GM21737 (cell line): ENCODE data around the gene HIPK2.
A peak's percentile ranks its signal among the peaks of the same experiment; 100 is the strongest.

Source experiments
- ATAC-seq: cut with Tn5 transposase; IDR thresholded peaks from one replicate; pipeline ENCODE4 v1.9.1; 2021; ENCODE audit warnings: mild to moderate bottlenecking, moderate library complexity; ENCODE audit not compliant: unreplicated experiment

HIPK2 gene

DNA sequence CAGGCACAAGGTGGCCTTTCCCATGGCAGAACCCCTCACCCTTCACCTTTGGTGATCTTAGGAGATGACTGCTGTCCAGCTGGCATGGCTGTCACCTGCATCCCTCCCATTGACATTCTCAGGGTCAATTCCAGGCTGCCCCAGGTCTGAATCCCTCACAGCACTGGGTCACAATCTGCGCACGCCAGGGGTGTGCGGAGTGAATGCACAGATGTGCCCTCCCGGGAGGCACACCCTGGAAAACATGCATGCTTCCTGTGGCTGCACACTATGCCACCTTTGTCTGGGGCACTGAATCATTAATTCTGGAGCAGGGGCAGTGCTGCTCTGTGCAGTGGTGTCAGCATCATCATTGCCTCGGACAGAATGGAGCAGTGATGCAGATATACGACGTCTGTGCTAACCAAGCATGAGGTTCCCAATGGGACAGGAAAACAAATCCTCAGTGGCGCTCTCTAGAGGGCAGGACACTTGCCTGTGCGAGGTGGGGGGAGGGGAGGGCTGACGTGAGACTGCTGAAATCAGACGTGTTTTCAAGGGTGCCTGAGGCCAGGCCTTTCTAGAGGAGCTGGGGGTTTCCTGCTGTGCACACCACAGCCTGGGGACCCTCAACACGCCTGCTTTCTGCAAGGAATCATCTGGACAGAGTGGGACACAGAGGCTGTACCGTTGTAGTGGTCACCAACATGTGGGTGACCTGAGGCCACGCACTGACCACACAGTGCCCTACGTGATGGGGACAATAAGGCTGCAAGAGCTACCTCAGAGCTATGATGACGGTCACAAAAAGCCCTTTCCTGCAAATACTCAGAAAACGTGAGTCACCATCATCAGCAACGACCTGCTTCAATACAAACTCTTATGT lies 77.9 kb downstream of the HIPK2 start:
- ATAC-seq = no peak

DNA sequence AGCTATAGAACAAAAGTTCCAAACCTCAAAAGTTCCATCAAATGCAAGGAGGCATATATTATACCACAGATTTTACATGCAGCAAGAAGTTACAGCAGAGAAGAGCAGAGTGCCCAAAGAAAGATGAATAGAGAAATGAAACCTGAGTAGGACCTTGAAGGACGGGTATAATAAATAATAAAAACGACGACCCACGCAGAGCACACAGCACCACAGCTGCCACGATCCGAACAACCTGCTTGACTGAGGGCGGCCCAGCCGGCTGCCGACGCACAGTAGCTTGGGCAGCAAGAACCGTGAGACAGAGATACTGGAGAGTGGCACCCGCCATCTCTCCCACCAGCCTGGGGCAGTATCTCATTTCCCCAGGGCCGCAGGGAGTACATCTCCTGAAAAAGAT lies 79.0 kb downstream of the HIPK2 start:
- ATAC-seq = no peak

DNA sequence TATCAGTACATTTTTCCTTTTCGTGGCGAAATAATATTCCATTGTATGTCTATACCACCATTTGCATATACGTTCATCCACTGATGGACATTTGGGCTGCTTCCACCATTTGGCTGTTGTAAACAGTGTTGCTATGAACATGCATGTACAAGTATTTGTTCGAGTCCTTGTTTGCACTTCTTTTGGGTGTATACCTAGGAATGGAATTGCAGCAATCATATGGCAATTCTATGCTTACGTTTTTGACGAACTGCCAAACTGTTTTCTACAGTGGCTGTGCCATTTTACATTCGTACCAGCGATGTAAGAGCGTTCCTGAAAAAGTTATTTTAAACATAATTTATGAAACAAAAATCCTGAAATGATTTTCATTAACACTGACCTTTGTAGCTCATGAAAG lies 79.5 kb downstream of the HIPK2 start:
- no peak for ATAC-seq

DNA sequence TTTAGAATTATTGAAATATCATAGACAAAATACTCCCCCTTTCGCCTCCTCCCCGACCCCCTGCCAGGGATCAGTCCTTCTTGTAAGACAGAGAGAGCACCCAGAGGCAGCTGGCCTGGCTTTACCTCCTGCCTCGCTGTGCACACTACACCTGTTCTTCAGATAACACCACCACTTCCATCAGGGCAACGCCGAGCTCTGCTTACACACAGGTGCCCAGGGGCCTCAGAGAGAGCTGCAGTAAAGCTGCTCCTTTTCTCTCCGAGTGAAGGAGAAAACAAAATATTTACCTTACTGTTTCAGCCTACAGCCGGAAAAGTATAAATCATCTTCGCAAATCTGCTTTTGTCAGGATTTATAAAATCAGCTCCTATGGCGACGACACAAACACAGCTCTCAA lies 80.7 kb downstream of the HIPK2 start:
- no peak for ATAC-seq

DNA sequence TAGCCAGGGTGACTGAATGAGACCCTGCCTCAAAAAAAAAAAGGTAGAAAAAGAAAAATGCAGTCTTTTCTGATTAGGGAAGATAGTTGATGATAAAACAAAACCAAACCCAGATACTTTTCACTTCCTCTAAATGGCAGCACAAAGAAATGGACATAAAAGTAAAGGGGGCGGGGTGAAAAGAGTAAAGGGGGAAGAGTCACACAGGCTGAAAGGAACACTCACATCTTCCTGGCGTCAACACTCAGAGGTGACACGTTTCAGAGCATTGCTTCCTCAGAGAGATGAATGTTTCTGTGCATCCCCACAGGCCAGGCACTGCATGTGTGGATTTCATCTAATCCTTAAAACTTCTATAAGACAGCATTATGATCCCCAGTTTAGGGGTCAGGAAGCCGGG lies 81.2 kb downstream of the HIPK2 start:
- no peak for ATAC-seq

DNA sequence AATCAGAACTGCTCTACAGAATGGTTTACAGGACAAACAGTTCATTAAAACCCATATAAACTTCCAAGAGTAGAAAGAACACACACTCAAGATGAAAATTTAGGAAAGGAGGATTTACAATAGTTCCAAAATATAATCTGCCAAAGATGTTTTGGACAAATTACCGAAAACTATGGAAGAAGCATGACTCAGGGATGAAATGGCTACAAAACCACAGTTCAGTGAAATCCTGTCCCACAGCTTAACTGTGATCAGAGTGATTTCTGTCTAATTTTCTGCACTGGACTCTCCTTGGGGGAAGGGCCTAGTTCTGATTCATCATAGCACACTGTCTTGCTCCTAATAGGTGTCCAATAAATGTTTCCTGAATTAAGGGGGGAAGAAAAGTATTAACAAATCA lies 82.2 kb downstream of the HIPK2 start:
- no peak for ATAC-seq

DNA sequence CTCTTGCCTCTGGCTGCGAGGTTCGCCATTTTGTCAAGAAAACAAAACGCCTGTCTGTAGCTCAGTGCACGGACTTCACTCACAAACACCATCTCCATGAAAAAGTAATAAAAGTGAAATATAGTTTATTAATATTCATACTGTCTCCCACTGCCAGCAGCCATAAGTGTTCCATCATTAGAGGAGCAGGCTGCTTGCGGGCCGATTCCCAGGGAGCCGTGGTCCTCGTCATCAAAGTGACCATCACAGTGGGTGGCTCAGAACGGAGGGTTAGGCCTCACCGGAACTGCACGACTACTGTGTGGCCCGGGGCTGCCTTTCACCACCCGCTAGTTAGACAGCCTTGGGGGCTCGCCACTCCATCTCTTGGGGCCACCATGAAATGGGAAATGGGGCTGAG lies 82.7 kb downstream of the HIPK2 start:
- no peak for ATAC-seq

DNA sequence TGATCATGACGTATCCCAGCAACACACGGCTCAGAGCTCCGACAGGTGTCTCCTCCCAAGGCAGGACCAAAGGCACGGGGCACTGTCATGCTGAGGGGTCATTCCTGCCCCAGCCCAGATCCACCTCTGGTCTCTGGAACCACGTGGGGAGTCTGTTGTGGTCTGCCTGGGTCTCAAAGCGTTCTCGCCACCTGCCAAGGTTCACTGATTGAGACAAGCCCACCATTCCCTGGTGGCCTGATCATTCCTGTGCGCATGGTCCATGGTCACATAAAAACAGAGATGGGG lies 83.5 kb downstream of the HIPK2 start:
- ATAC-seq = no peak

DNA sequence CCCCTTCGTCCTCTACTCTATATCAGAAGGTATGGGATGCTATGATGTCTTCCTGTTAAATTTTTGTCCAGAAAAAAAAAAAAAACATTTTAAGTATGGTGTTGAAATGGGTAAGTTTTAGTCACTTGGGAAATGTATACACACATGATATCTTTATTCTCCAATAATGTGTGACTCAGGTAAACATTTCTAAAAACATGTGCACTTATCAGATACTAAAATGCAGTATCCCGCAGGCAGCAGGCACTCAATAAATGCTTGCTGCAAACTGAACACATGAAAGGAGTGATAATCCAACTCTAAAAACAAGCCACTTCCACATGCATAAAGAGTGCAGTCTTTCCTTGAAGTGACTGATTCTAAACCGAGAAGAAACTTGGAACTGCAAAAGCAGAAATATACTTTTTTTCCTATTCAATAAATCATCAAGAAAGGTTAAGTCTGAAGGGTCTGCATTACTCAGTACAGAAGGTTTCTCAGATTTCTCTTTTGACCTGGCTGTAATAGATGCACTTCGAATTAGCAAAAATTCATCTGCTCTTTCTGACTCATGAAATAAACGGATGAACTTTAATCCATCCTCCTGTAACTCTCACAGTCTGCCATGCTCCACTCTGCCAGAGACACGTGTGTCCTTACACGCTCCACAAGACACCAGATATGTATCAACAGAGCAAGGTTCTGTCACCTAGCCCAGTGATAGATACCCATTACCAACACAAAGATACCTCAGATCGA lies 84.0 kb downstream of the HIPK2 start:
- no peak for ATAC-seq

DNA sequence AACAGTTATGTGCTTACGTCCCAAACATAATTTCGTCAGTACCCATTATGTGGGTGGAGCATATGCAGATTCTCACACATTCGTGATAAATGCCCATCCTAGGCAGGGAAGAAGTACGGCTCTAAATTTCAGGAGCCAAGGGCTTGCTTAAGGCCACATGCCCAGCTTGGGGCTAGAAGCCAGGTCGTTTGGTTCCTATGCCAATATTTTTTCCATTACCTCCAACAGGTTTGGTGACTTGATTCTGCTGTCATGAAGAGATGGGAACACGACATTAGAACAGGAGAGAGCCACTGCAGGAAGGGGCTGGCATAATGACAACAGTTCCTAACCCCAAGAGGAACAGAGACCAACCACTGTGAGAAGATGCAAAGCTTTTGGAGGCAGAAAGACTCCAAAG lies 85.1 kb downstream of the HIPK2 start:
- ATAC-seq = no peak

DNA sequence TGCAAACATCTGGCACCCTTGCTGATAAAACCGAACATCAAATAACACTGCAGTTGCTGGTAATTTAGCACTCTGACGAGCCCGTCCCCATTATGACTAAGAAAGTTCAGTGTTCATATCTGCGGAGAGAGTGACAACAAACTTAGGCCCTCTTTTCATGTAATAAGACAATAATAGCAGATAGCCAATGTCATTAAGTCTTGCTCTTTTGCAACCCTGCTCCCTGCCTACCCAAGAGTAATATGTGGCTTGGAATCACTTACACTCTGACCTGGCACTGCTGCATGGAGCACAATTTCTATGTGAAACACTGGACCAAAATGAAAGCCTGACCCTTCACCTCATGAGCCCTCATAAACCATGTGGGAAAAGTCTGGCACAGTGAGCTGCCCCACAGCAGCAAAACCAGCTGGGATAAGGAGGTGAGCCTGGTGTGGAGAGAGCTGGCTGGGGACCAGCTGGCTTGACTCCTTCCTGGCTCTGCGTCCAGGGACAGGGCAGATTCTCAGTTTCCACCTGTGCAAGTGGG lies 86.5 kb downstream of the HIPK2 start:
- ATAC-seq = no peak

DNA sequence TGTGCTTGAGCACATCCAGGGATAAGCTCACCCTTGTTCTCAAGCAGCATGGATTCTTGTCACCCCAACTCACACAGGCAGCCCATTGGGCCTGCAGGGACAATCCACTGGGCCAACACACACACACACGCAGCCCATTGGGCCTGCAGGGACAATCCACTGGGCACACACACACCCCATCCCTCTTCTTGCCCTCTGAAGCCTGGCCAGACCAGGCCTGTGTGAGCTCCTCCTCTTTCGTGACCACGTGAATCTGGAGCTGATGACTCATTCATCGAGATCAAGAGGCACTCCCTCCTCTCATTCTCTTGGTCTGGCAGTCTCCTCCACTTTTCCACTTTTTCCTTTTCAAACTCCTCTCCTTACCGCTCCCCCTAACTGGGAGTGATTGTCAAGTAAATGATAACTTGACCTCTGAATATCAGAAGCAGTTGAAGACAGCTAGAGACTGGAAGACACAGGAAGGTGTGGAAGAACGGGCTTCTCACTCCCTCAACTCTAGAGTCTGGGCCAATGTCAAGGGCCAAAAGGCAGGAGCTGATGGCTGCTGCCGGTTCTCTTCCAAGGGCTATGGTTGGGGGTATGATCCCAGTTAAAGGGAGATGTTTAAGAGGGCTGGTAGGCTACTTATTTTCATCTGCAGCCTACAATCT lies 89.7 kb downstream of the HIPK2 start:
- ATAC-seq = no peak

DNA sequence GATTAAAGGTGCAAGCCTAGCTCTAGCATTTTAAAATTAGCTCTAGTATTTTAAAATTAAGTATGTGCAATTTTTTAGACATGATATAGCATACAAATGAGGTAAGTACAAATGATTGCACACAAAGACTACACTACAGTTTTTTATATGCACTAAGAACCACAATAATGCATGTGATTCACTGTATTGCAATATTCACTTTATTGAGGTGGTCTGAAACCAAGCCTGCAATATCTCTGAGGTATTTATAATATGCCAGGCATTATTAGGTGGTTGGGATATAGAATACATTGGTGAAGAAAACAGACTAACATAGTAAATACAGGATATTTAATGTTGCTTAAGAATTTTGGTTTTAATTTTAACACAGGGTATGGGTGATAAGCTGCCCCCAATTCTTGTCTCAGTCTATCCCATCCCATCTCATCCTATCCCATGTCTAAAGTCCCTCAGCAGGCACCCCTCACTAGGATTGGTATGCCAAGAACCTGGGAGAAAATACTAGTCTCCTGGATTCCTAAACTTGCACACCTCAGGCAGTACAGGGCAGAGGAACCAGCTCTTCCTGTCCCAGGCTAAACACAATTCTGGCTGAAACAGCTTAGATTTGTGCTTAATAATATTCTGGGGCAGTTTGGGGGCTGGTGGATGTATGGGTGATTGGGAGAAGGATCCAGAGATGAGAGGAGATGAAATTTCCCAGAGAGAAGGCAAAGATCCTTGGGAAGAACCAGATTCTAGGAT lies 90.4 kb downstream of the HIPK2 start:
- ATAC-seq = no peak

DNA sequence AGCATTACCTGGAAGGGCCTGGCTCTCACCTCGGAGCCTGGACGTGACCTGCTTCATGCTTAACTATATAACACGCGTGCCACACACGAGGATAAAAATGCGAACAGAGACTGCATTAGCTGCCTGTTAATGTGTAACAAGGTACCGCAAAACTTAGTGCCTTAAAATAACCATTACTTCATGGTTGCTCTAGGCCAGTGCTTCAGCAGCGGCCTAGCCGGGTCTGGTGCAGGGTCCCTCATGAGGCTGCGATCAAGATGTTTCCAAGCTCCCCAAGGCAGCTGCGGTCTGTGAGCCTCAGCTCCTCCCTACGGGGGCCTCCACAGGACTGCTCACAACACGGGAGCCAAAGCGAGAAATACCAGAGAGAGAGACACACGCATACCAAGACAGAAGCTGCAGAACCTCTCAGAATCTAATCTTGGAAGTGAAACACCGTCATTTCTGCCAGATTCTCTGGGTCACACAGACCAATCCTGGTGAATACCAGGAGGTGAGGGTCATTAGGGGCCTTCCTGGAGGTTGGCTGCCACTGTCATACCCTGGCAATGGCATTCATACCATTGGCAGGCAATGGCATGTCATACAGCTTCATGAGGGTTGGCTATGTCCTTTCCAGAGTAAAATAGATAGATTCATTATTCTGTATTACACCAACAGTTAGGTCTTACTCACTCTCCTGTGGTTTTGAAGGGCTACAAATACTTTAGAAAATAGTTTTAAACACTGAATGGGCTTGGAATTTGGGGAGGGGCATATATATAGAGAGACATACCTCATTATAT lies 94.5 kb downstream of the HIPK2 start:
- ATAC-seq = peak; percentile 45

DNA sequence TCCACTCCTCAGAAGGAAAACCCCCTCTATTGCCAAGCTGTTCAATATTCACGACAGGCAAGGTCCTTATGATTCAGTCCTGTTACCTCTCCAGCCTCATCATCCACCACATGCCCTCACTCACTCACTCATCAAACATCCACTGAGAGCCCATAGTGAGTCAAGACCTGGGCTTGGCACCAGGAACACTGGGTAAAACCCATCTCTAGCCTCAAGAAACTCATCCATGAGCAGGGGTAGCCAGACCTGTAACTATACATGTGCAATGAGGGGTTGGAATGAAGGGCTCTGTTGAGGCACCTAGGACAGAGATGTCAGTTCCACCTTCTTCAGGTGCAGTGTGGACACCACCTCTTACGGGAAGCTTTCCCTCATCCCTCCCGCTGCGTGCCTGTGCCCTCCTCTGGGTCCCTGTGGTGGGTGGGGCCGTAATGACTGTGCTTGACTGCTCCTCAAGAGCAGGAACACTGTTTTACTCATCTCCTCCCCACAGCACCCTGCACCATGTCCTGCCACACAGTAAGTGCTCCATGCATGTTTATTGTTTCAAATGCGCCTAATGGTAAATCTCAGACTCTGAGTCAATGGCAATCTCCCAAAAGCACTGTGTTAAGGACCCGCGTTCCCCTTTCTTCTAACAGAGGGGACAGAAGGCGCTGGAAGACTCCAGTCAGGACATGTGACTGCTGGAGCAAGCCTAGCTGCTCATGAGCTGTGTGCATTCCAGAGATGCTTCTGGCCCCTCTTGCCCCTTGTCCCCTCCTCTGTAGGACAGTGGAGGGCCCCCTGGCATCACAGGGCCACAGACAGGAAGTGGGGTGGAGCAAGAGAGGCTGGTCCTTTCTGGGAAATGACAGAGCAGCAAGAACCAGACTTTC lies 95.4 kb downstream of the HIPK2 start:
- ATAC-seq = no peak

DNA sequence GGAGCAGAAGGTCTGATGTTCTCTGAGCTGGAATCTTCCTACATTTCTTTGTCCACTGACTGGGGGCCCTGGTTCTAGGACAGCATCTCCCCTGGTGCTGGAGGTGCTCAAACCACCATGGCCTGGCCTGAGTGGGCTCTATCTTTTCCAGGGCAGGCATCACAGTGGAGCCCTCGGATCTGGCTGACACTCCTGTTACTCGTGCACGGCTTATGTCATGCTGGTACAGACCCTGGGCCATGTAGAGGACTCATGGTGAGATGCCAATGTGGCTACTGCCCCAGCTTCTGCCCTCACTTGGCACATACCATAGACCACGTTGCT lies 96.0 kb downstream of the HIPK2 start:
- ATAC-seq = no peak

DNA sequence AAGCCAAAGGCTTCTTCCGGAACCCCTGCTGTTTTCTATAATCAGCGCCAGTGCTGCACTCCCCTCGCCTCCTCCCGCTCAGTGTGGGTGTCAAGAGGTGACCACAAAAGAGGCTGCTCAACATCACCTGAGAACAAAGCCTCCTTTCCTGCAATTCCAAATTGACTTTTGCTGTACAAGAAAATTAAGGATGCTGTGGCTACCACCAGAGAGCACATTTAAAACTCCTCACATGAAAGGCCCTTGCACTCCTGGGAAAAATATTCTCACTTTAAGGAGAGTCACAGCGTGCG lies 96.4 kb downstream of the HIPK2 start:
- no peak for ATAC-seq

DNA sequence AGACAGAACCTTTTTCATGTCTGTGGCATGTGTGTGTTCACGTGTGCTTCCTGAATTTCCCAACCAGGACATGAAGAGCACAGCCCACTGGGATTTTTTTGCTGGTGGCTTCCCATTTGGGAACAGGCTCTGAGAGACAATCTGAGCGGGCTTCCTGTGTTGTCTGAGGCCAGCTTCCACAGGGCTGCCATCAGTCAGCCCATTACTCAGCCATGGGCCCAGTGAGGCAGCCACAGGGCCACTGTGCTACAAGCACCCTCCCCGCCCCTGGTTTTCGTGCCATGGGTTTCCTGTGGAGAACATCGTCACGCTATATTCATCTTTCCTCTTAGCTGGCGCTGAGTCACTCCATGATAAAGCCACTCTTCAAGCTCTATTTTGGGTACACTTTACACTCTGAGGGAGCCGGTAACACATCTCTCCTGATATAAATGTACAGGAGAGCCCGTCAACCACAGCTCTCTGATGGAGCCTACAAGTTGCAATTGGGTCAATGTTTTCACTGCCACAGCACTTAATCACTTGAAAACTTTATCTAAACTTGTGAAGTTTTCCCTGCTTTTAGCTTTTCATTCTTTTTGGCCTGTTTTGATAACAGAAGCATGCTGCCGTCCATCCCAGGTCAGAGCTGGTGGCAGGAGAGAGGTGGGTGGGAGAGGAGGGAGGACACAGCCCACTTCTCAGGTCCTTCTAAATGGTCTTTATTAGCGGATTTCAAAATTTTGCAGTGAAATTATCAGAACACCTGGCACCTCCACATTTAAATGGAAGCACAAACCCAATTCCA lies 96.9 kb downstream of the HIPK2 start:
- no peak for ATAC-seq
